NCI-H2107 treated with DMSO at 0.1 percent for 48 hours (cell line): ENCODE measurements around the gene CYP11A1.
"Not testable (repeated sequence)": the region's sequence is repeated elsewhere in the genome, so short reads cannot be mapped to it uniquely, and the experiment has no call there.

ENCODE experiments used
- DNase-seq: peaks from one replicate; lab custom pipeline; 2025; ENCODE audit not compliant: unreplicated experiment; lab: John Stamatoyannopoulos, UW

CYP11A1 gene

GRCh38 chr15:74376226-74376625 lies 8.8 kb upstream of the CYP11A1 start:
- DNase-seq = no peak

GRCh38 chr15:74375303-74375693 lies 7.9 kb upstream of the CYP11A1 start:
- peak; percentile 40 for DNase-seq

DNA sequence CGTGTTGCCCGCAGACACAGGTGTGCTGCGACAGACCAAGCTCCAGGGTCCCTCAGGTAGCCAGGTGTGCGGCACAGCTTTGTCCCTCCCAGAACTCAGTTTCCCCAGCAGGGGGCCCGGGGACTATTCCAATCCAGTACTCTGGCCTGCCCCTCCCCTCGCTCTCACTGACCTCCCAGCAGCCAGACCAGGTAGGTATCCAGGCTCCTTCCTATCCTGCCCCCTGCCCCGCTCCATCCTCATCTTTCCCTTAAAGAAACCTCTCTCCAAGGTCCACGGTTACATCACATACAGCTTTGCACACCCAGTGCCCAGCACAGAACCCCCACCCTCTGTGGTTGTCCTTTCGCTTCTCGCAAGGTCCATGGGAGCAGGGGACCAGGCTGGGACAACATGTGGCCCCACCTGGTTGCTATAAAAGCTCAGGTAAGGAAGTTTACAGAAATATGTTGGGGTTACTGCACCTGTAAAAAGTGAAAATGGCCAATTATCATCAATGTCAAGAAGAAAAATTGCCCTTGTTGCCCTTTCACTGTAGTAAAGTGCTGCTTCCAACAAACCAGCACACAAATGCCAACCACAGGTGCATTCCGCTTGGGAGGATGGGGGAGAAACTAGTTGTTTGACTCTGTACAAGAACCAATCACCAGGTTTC lies 7.3 kb upstream of the CYP11A1 start:
- no peak for DNase-seq

DNA sequence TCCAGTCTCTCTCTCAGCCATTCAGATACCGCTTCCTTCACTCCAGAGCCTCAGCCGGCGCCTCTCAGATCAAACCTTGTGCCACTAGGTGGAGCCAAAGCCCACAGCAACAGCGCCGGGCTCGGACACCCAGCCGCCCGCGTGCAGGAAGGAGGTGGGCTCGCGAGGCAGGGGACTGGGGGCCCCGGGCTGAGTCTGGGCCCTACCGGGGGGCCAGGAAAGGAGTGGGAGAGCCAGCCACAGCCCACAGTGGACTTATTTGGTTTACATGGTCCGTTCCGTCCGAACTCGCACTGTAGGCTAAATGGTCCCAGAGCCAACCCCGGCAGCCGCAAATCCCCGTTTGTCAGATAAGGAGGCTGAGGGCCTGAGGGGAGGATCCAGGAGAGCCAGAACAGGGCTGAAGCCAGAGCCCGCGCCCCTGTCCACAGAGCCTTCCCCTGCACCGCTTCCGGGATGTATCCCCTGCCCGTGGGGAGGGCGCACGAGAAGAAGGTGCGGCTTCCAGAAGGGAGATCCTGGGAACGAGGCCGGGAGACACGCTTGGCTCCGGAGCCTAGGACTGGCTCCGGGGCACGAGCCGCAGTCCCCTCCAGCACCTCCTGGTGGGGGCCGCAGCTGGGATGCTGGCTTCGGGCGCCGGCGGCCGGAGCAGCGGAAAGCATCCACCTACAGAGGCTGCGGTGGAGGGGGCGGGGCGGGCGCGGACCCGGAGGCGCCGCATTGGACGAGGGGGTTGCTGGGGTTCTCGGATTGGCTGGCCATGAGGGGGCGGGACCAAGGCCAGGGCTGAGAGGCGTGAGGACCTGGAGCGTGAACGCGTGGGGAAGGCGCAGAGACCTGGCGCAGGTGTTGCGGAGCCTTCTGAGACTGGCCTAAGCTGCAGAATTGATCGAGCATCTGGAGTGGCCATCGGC lies 6.5 kb upstream of the CYP11A1 start:
- DNase-seq = peak; percentile 66

DNA sequence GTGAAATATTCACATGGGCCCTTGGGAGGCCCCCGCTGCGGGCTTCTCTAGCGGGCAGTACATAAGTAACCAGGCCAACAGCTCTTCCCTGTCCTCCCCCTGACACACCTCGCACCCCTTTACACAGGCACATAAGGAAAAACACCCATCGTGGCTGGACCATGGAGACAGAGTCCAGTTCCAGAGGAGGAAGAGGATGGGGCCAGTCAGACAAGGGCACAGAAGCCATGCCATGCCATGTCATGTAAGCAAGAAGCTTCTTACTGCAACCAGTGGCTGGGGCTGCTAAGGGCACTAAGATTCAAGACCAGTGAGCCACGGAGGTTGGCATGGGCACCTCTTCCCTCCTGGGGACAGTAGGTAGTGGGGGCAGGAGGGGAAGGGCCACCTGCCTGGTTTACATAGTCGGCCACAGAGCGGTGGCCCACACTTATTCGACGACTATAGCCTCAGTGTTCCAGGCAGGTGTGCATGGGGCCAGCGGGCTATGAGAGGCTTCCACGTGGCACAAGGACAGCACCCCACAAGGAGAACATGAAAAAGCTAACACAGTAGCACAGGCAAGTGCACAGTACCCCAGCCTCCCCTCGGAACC lies 5.7 kb upstream of the CYP11A1 start:
- no peak for DNase-seq

- DNase-seq = no peak
These were observed 3.0 kb upstream of the CYP11A1 start for GRCh38 chr15:74370471-74370870.

GRCh38 chr15:74369756-74370155 lies 2.3 kb upstream of the CYP11A1 start:
- DNase-seq = no peak

- DNase-seq = no peak
These were observed 1.8 kb upstream of the CYP11A1 start for GRCh38 chr15:74369084-74369745.

- DNase-seq = no peak
These were observed 675 bp upstream of the CYP11A1 start for GRCh38 chr15:74368121-74368520.

GRCh38 chr15:74365598-74366445 lies 1.6 kb downstream of the CYP11A1 start:
- no peak for DNase-seq

GRCh38 chr15:74364936-74365597 lies 2.4 kb downstream of the CYP11A1 start:
- DNase-seq = no peak

DNA sequence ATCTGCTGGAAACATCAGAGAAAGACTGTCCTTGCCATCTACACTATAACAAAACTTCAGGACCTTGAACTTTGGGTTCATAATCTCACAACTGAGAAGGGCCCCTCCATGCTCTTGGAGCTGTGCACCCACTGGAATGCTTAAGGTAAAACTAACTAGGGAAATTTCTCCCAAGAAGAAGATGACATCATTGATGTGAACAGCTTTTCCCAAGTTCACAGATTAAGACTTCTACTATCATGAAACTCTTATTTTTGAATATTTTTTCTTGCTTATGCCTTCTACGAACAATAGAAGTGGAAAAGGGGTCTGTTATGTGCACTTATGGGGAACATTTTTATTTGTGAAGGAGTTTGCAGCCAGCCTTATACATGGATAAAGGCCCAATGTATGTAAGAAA lies 5.0 kb downstream of the CYP11A1 start:
- no peak for DNase-seq

GRCh38 chr15:74360855-74361254 lies 6.6 kb downstream of the CYP11A1 start:
- not testable (repeated sequence) for DNase-seq

- not testable (repeated sequence) for DNase-seq
These were observed 8.1 kb downstream of the CYP11A1 start for GRCh38 chr15:74359376-74359775.

- not testable (repeated sequence) for DNase-seq
These were observed 9.9 kb downstream of the CYP11A1 start for GRCh38 chr15:74357514-74357913.

- DNase-seq = not testable (repeated sequence)
These were observed 11.4 kb downstream of the CYP11A1 start for GRCh38 chr15:74356050-74356449.

GRCh38 chr15:74353992-74354391 lies 13.5 kb downstream of the CYP11A1 start:
- DNase-seq = not testable (repeated sequence)

DNA sequence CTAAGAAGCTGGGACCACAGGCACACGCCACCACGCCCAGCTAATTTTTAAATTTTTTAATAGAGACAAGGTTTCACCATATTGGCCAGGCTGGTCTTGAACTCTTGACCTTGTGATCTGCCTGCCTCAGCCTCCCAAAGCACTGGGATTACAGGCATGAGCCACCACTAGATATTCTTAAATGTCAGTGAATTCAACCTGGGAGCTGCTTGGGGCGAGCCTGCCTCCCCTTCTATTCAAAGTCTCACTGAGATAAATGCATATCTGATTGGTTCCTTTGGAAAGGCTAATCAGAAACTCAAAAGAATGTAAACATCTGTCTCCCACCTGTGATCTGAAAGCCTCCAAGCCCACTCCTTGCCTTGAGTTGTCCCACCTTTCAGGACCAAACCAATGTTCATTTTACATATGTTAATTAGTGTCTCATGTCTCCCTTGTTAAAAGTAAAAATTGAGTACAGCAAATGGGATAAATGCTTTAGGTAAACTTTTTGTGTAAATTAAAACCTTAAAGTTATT lies 15.0 kb downstream of the CYP11A1 start:
- DNase-seq = no peak

GRCh38 chr15:74351670-74352069 lies 15.8 kb downstream of the CYP11A1 start:
- no peak for DNase-seq
